Lower lobe of right lung (tissue), 2 donors: ENCODE measurements around the gene DRC7. TPM values are rescaled to one million over a fixed set of nuclear protein-coding genes. Genes with fewer than 3 reads are reported as not detected.
A peak's percentile ranks its signal among the peaks of the same experiment; 100 is the strongest.

Source experiments
- ATAC-seq, 2 donors: fragments of 200-7000 bp; cut with Tn5 transposase; one replicate each; pipeline ENCODE4 v1.9.1; 2020 to 2022; ENCODE audit warnings: mild to moderate bottlenecking in 2 of 2, moderate library complexity in 2 of 2
- DNase-seq: peaks from one replicate; pipeline ENCODE4 v3.0.0-alpha.2; 2020
- H3K27ac ChIP-seq: fragments of 200-600 bp; one replicate; pipeline ENCODE4 v1.8.0; 2022
- H3K27me3 ChIP-seq: fragments of 200-600 bp; one replicate; pipeline ENCODE4 v1.8.0; 2022; ENCODE audit warnings: low read depth
- H3K36me3 ChIP-seq: fragments of 200-600 bp; one replicate; pipeline ENCODE4 v1.8.0; 2022; ENCODE audit warnings: mild to moderate bottlenecking
- H3K4me1 ChIP-seq: fragments of 200-600 bp; one replicate; pipeline ENCODE4 v1.8.0; 2022
- H3K4me3 ChIP-seq: fragments of 200-600 bp; one replicate; pipeline ENCODE4 v1.8.0; 2022; ENCODE audit warnings: mild to moderate bottlenecking
- H3K9me3 ChIP-seq: fragments of 200-600 bp; one replicate; pipeline ENCODE4 v1.8.0; 2022
- intact Hi-C: fragments of 100-400 bp; cut with DNase I; formaldehyde crosslinking; loops from one replicate; pipeline ENCODE4 v1.11.0; 2022
- total RNA-seq: library from RNA; stranded (reverse); fragmentation: NEBNext Ultra II Directional; extraction: Animal tissue kit (Norgen Biotek cat#: 25700); gene quantifications from one replicate; pipeline ENCODE4 v1.2.1, GENCODE V29; 2021
- TF ChIP-seq, protein P1 (sequence below): fragments of 200-600 bp; IDR thresholded peaks from one replicate; pipeline ENCODE4 v1.8.0; 2022; ENCODE audit warnings: antibody characterized with exemption, mild to moderate bottlenecking
- donor health status: DM: no; HTN: yes; CAD: no; lungs with severe emphysema.

DRC7 gene
- total RNA-seq, 1 donor from 2014 or later: 4.3 TPM

GRCh38 chr16:57769541-57770145, 75.0 kb downstream of the DRC7 start:
- no peak overlapping the region for H3K27ac ChIP-seq
- ATAC-seq: no peak
- H3K9me3 ChIP-seq: no peaks in the 10 kb centered on the region
- peaks cover 77% of the 10 kb centered on the region for H3K36me3 ChIP-seq
- H3K4me1 ChIP-seq: no peaks in the 10 kb centered on the region
- H3K4me3 ChIP-seq: no peak overlapping the region
- TF ChIP-seq, protein P1, sequence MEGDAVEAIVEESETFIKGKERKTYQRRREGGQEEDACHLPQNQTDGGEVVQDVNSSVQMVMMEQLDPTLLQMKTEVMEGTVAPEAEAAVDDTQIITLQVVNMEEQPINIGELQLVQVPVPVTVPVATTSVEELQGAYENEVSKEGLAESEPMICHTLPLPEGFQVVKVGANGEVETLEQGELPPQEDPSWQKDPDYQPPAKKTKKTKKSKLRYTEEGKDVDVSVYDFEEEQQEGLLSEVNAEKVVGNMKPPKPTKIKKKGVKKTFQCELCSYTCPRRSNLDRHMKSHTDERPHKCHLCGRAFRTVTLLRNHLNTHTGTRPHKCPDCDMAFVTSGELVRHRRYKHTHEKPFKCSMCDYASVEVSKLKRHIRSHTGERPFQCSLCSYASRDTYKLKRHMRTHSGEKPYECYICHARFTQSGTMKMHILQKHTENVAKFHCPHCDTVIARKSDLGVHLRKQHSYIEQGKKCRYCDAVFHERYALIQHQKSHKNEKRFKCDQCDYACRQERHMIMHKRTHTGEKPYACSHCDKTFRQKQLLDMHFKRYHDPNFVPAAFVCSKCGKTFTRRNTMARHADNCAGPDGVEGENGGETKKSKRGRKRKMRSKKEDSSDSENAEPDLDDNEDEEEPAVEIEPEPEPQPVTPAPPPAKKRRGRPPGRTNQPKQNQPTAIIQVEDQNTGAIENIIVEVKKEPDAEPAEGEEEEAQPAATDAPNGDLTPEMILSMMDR: no peak
- intact Hi-C loops: no loop called here
- DNase-seq: peak; percentile 41
- no peaks in the 10 kb centered on the region for H3K27me3 ChIP-seq

GRCh38 chr16:57770361-57770760, 75.8 kb downstream of the DRC7 start:
- Histone ChIP-seq H3K27ac (no peak overlapping the region), H3K9me3 (no peaks in the 10 kb centered on the region), H3K4me1 (no peaks in the 10 kb centered on the region), H3K36me3 (peaks cover 75% of the 10 kb centered on the region), H3K27me3 (no peaks in the 10 kb centered on the region), H3K4me3 (no peak overlapping the region)
- ATAC-seq (no peak), DNase-seq (no peak)
- intact Hi-C loops: no loop called here
- TF ChIP-seq, protein P1: no peak

DNA sequence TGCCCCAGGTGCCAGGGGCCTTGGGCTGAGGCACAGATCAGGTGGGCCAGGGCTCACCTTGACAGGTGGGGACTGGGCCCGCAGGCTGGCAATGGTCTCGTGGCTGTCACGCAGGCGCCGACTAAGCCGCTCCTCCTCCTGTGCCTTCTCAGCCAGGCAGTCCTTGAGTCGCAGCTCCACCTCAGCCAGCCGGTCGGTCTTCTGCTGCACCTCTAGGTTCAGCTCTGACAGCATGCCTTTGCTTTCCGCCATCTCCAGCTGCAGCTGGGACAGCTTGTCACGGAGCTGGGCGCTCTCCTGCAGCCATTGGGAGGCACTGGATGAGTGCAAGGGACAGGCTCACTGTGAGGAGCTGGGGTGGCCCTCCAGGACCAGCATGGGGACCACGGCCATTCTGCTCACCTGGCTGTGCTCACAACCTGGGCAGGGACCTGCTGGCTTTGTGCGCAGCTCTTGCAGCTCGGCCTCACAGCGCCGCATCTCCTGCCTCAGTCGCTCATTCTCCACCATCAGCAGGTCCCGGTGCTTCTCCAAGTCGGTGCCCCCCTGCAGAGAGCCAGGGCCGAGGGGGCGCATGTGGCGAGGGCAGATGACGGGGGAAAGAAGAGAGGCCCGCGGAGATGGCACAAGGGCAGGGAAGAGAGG, 76.7 kb downstream of the DRC7 start:
- DNase-seq: no peak
- intact Hi-C loops: no loop called here
- Histone ChIP-seq H3K27ac (no peak overlapping the region), H3K27me3 (no peaks in the 10 kb centered on the region), H3K4me1 (no peaks in the 10 kb centered on the region), H3K4me3 (no peak overlapping the region), H3K36me3 (peaks cover 75% of the 10 kb centered on the region), H3K9me3 (no peaks in the 10 kb centered on the region)
- ATAC-seq: no peak
- TF ChIP-seq, protein P1: no peak

DNA sequence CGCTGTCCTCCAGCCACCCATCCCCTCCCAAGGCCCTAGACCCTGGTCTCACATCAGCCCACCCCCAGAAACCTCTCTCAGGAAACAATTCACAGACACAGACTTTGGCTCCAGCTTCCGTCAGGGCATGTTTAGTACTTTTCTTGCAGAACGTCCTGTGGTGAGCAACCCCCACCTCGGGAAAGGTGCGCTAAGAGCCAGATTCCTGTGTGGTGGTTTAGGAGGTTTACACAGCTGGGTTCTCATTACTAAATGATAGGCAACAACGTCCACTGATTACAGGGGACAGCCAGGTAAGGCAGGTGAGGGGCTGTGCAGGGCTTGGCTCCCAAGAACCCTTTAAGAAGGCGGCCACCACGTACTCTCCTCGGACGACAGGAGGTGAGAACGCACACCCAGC, 78.4 kb downstream of the DRC7 start:
- Histone ChIP-seq H3K36me3 (peaks cover 64% of the 10 kb centered on the region), H3K9me3 (no peaks in the 10 kb centered on the region), H3K4me1 (no peaks in the 10 kb centered on the region), H3K27ac (no peak overlapping the region), H3K27me3 (no peaks in the 10 kb centered on the region), H3K4me3 (no peak overlapping the region)
- intact Hi-C loops: no loop called here
- ATAC-seq (no peak), DNase-seq (no peak)
- TF ChIP-seq, protein P1: no peak

DNA sequence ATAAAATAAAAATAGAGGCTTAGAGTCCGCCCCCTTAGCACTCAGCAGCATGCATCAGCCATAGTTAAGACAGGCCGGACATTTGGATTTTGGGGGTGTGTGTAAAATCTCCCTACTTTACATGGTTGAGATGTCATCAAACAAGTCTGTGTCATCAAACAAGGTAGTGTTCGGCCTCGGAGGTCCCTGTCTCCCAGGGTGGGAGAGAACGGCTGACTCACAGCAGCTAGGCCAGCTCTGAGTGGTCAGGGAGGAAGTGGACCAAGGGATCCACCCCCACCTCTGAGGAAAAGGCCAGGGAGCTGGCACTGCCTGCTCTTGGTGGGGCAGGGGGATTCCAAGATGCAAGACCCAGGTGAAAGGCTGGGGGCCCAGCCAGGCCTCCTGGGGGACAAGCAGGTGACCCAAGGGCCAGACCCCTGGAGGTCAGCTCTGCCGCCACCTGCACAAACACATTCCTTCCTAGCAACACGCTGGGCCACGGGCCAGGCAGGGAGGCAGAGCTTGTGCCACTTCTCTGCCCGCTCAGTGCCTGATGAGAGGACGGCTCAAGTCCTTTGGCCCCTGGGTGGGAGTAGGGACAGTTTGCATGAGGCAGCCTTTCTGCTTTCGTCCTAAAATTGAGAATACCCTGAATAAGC, 79.2 kb downstream of the DRC7 start:
- peaks cover 66% of the 10 kb centered on the region for H3K36me3 ChIP-seq
- no peaks in the 10 kb centered on the region for H3K9me3 ChIP-seq
- no peak overlapping the region for H3K27ac ChIP-seq
- DNase-seq: no peak
- peak; percentile 56 to 57 for ATAC-seq
- H3K4me3 ChIP-seq: no peak overlapping the region
- H3K4me1 ChIP-seq: no peaks in the 10 kb centered on the region
- TF ChIP-seq, protein P1: no peak
- no peaks in the 10 kb centered on the region for H3K27me3 ChIP-seq
- intact Hi-C loops: no loop called here
